ENCODE results near the gene TMEM234. TPM values are rescaled to one million over a fixed set of nuclear protein-coding genes. Genes with fewer than 3 reads are reported as not detected.

The TMEM234 gene
- total and polyA plus RNA-seq, 8 donors: 6.2 to 23.5 (median 8.7) TPM

- WGBS, 2 donors: 73 to 84% methylated on average over 4 of the region's 4 CpGs
- H3K27me3 ChIP-seq: no peaks in the 10 kb centered on the region
- no peak for ATAC-seq
- no peak overlapping the region for H3K4me3 ChIP-seq
- H3K27ac ChIP-seq: no peak overlapping the region
- peaks cover 0 to 46% (median 16%) of the 10 kb centered on the region in 3 donors for H3K36me3 ChIP-seq
- no peaks in the 10 kb centered on the region for H3K9me3 ChIP-seq
- no peaks in the 10 kb centered on the region for H3K4me1 ChIP-seq
- no peak for DNase-seq
- TF ChIP-seq, protein P1, sequence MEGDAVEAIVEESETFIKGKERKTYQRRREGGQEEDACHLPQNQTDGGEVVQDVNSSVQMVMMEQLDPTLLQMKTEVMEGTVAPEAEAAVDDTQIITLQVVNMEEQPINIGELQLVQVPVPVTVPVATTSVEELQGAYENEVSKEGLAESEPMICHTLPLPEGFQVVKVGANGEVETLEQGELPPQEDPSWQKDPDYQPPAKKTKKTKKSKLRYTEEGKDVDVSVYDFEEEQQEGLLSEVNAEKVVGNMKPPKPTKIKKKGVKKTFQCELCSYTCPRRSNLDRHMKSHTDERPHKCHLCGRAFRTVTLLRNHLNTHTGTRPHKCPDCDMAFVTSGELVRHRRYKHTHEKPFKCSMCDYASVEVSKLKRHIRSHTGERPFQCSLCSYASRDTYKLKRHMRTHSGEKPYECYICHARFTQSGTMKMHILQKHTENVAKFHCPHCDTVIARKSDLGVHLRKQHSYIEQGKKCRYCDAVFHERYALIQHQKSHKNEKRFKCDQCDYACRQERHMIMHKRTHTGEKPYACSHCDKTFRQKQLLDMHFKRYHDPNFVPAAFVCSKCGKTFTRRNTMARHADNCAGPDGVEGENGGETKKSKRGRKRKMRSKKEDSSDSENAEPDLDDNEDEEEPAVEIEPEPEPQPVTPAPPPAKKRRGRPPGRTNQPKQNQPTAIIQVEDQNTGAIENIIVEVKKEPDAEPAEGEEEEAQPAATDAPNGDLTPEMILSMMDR (IDR thresholded peaks at IDR 0.05): no peak
- intact Hi-C loops (cut with DNase I): no loop called here
- no peak for FAIRE-seq
Observed at GRCh38 chr1:32170991-32171390, 51.2 kb downstream of the TMEM234 start.

Other genes starting within 250 kb of the TMEM234 start
- gene KHDRBS1, start 208.5 kb downstream of the TMEM234 start, total RNA-seq: 10 to 100 TPM; 26.6 to 56.7 (median 41.2) TPM
- 10 to 100 TPM; 22.8 to 41.7 TPM for gene KHDRBS1, start 208.5 kb downstream of the TMEM234 start, polyA plus RNA-seq
- gene TMEM39B, start 149.4 kb downstream of the TMEM234 start, total RNA-seq: 1 to 10 TPM; 5.1 to 8.7 (median 6.1) TPM
- gene TMEM39B, start 149.4 kb downstream of the TMEM234 start, polyA plus RNA-seq: 10 to 100 TPM in 1 of 2 donors, 1 to 10 TPM in 1; 6.3 to 11.8 TPM
- gene KPNA6, start 114.3 kb downstream of the TMEM234 start, total RNA-seq: 10 to 100 TPM; 20.9 to 36.2 (median 26.9) TPM
- 1 to 10 TPM; 4.9 to 7.9 TPM for gene KPNA6, start 114.3 kb downstream of the TMEM234 start, polyA plus RNA-seq
- gene TXLNA, start 42.7 kb downstream of the TMEM234 start, total RNA-seq: 10 to 100 TPM; 13.8 to 29.3 (median 20.3) TPM
- gene TXLNA, start 42.7 kb downstream of the TMEM234 start, polyA plus RNA-seq: 10 to 100 TPM; 13.6 to 14.4 TPM
- 1 to 10 TPM; 1.6 to 4.7 (median 3.0) TPM for gene CCDC28B, start 21.8 kb downstream of the TMEM234 start, total RNA-seq
- 1 to 10 TPM; 8.4 to 8.5 TPM for gene CCDC28B, start 21.8 kb downstream of the TMEM234 start, polyA plus RNA-seq
- gene IQCC, start 16.7 kb downstream of the TMEM234 start, total RNA-seq: 1 to 10 TPM; 1.1 to 1.7 (median 1.2) TPM
- gene IQCC, start 16.7 kb downstream of the TMEM234 start, polyA plus RNA-seq: 1 to 10 TPM; 4.1 to 5.5 TPM
- not detected for gene DCDC2B, start 13.3 kb downstream of the TMEM234 start, total RNA-seq
- gene DCDC2B, start 13.3 kb downstream of the TMEM234 start, polyA plus RNA-seq: under 1 TPM; 0.05 to 0.11 TPM
- 100 to 1,000 TPM in 1 of 6 donors, 10 to 100 TPM in 5; 63.4 to 101 (median 81.0) TPM for gene EIF3I, start 54 bp upstream of the TMEM234 start, total RNA-seq
- gene EIF3I, start 54 bp upstream of the TMEM234 start, polyA plus RNA-seq: 100 to 1,000 TPM in 1 of 2 donors, 10 to 100 TPM in 1; 82.0 to 107 TPM
- 1 to 10 TPM; 1.6 to 6.9 (median 2.9) TPM for gene FAM167B, start 24.9 kb upstream of the TMEM234 start, total RNA-seq
- gene FAM167B, start 24.9 kb upstream of the TMEM234 start, polyA plus RNA-seq: 10 to 100 TPM; 11.6 to 12.0 TPM
- 1 to 10 TPM in 3 of 6 donors, under 1 TPM in 3; 0.09 to 1.6 (median 1.0) TPM for gene LCK, start 28.9 kb upstream of the TMEM234 start, total RNA-seq
- under 1 TPM; 0.33 to 0.80 TPM for gene LCK, start 28.9 kb upstream of the TMEM234 start, polyA plus RNA-seq
- gene HDAC1, start 69.7 kb upstream of the TMEM234 start, total RNA-seq: 10 to 100 TPM; 27.0 to 43.5 (median 30.5) TPM
- 10 to 100 TPM; 30.6 to 77.9 TPM for gene HDAC1, start 69.7 kb upstream of the TMEM234 start, polyA plus RNA-seq
- gene MARCKSL1, start 113.9 kb upstream of the TMEM234 start, total RNA-seq: 10 to 100 TPM in 4 of 6 donors, 1 to 10 TPM in 2; 7.3 to 49.5 (median 14.5) TPM
- gene MARCKSL1, start 113.9 kb upstream of the TMEM234 start, polyA plus RNA-seq: 10 to 100 TPM; 16.3 to 16.5 TPM
- gene FAM229A, start 140.1 kb upstream of the TMEM234 start, total RNA-seq: 1 to 10 TPM; 1.9 to 6.4 (median 3.8) TPM
- 10 to 100 TPM; 18.6 to 21.8 TPM for gene FAM229A, start 140.1 kb upstream of the TMEM234 start, polyA plus RNA-seq
- gene TSSK3, start 140.2 kb upstream of the TMEM234 start, total RNA-seq: 1 to 10 TPM; 1.0 to 2.5 (median 1.3) TPM
- gene TSSK3, start 140.2 kb upstream of the TMEM234 start, polyA plus RNA-seq: 1 to 10 TPM in 1 of 2 donors, under 1 TPM in 1; 0.35 to 1.8 TPM
- gene BSDC1, start 172.1 kb upstream of the TMEM234 start, total RNA-seq: 10 to 100 TPM; 35.9 to 56.9 (median 47.0) TPM
- gene BSDC1, start 172.1 kb upstream of the TMEM234 start, polyA plus RNA-seq: 10 to 100 TPM; 36.3 to 40.5 TPM
- under 1 TPM; under 0.01 to 0.06 (median under 0.01) TPM for gene ZBTB8B, start 242.7 kb upstream of the TMEM234 start, total RNA-seq
- gene ZBTB8B, start 242.7 kb upstream of the TMEM234 start, polyA plus RNA-seq: under 1 TPM; 0.04 to 0.05 TPM

Measured in pancreas (tissue), 10 donors.